ENCODE data around the gene POLR2B.

POLR2B gene

GRCh38 chr4:56995525-56995924 is 16.8 kb downstream of the POLR2B start:
- Histone ChIP-seq H3K36me3 (ENCODE audit: control insufficient read depth in 2 of 2, insufficient read depth in 1 of 2, low read length in 2 of 2) (peaks cover 27 to 89% of the 10 kb centered on the region in 2 experiments), H3K4me3 (ENCODE audit: low read depth, low read length) (no peak overlapping the region), H3K9me3 (ENCODE audit: control insufficient read depth, insufficient read depth, low read depth, low read length) (no peaks in the 10 kb centered on the region), H3K27ac (ENCODE audit: extremely low read depth, low read depth, low read length) (no peak overlapping the region), H3K4me1 (ENCODE audit: control insufficient read depth, insufficient read depth, low read length) (no peaks in the 10 kb centered on the region)
- ChIA-PET CTCF (no interaction called here), POLR2A (no interaction called here)
- no peak for TF ChIP-seq ZNF426 (tag by site-specific recombination; IDR thresholded peaks at IDR 0.05)
- TF ChIP-seq, protein P1, sequence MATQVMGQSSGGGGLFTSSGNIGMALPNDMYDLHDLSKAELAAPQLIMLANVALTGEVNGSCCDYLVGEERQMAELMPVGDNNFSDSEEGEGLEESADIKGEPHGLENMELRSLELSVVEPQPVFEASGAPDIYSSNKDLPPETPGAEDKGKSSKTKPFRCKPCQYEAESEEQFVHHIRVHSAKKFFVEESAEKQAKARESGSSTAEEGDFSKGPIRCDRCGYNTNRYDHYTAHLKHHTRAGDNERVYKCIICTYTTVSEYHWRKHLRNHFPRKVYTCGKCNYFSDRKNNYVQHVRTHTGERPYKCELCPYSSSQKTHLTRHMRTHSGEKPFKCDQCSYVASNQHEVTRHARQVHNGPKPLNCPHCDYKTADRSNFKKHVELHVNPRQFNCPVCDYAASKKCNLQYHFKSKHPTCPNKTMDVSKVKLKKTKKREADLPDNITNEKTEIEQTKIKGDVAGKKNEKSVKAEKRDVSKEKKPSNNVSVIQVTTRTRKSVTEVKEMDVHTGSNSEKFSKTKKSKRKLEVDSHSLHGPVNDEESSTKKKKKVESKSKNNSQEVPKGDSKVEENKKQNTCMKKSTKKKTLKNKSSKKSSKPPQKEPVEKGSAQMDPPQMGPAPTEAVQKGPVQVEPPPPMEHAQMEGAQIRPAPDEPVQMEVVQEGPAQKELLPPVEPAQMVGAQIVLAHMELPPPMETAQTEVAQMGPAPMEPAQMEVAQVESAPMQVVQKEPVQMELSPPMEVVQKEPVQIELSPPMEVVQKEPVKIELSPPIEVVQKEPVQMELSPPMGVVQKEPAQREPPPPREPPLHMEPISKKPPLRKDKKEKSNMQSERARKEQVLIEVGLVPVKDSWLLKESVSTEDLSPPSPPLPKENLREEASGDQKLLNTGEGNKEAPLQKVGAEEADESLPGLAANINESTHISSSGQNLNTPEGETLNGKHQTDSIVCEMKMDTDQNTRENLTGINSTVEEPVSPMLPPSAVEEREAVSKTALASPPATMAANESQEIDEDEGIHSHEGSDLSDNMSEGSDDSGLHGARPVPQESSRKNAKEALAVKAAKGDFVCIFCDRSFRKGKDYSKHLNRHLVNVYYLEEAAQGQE (tag by site-specific recombination; IDR thresholded peaks at IDR 0.05) = no peak
- TF ChIP-seq, protein P2, sequence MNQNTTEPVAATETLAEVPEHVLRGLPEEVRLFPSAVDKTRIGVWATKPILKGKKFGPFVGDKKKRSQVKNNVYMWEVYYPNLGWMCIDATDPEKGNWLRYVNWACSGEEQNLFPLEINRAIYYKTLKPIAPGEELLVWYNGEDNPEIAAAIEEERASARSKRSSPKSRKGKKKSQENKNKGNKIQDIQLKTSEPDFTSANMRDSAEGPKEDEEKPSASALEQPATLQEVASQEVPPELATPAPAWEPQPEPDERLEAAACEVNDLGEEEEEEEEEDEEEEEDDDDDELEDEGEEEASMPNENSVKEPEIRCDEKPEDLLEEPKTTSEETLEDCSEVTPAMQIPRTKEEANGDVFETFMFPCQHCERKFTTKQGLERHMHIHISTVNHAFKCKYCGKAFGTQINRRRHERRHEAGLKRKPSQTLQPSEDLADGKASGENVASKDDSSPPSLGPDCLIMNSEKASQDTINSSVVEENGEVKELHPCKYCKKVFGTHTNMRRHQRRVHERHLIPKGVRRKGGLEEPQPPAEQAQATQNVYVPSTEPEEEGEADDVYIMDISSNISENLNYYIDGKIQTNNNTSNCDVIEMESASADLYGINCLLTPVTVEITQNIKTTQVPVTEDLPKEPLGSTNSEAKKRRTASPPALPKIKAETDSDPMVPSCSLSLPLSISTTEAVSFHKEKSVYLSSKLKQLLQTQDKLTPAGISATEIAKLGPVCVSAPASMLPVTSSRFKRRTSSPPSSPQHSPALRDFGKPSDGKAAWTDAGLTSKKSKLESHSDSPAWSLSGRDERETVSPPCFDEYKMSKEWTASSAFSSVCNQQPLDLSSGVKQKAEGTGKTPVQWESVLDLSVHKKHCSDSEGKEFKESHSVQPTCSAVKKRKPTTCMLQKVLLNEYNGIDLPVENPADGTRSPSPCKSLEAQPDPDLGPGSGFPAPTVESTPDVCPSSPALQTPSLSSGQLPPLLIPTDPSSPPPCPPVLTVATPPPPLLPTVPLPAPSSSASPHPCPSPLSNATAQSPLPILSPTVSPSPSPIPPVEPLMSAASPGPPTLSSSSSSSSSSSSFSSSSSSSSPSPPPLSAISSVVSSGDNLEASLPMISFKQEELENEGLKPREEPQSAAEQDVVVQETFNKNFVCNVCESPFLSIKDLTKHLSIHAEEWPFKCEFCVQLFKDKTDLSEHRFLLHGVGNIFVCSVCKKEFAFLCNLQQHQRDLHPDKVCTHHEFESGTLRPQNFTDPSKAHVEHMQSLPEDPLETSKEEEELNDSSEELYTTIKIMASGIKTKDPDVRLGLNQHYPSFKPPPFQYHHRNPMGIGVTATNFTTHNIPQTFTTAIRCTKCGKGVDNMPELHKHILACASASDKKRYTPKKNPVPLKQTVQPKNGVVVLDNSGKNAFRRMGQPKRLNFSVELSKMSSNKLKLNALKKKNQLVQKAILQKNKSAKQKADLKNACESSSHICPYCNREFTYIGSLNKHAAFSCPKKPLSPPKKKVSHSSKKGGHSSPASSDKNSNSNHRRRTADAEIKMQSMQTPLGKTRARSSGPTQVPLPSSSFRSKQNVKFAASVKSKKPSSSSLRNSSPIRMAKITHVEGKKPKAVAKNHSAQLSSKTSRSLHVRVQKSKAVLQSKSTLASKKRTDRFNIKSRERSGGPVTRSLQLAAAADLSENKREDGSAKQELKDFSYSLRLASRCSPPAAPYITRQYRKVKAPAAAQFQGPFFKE (tag by site-specific recombination; IDR thresholded peaks at IDR 0.05; ENCODE audit: borderline replicate concordance) = no peak

DNA sequence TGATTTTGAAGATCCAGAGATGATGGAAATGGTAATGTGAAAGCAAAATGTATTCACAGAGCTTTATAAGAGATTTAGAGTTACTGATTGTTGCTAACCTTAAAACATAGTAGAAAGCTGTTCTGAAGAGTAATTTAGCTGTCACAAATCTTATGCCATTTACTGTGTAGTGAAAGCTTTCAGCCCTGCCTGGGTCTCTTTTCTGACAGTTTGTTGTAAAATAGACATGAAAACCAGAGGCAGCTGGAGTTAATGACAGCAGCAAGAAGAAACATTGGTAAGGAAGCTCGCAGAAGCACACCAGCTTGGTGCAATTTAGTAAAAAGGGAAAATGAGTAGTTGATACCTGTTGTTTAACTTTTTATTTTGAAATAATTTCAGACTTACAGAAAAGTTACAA is 21.1 kb downstream of the POLR2B start:
- H3K4me3 ChIP-seq (ENCODE audit: low read depth, low read length) = no peak overlapping the region
- CTCF ChIA-PET = no interaction called here
- TF ChIP-seq, protein P3, sequence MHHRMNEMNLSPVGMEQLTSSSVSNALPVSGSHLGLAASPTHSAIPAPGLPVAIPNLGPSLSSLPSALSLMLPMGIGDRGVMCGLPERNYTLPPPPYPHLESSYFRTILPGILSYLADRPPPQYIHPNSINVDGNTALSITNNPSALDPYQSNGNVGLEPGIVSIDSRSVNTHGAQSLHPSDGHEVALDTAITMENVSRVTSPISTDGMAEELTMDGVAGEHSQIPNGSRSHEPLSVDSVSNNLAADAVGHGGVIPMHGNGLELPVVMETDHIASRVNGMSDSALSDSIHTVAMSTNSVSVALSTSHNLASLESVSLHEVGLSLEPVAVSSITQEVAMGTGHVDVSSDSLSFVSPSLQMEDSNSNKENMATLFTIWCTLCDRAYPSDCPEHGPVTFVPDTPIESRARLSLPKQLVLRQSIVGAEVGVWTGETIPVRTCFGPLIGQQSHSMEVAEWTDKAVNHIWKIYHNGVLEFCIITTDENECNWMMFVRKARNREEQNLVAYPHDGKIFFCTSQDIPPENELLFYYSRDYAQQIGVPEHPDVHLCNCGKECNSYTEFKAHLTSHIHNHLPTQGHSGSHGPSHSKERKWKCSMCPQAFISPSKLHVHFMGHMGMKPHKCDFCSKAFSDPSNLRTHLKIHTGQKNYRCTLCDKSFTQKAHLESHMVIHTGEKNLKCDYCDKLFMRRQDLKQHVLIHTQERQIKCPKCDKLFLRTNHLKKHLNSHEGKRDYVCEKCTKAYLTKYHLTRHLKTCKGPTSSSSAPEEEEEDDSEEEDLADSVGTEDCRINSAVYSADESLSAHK (tag by site-specific recombination; IDR thresholded peaks at IDR 0.05) = no peak
- no peak for TF ChIP-seq ZSCAN5A (tag by site-specific recombination; IDR thresholded peaks at IDR 0.05)
- TF ChIP-seq ZNF354C (tag by site-specific recombination; IDR thresholded peaks at IDR 0.05; ENCODE audit: borderline replicate concordance, low read depth) = no peak
- no peaks in the 10 kb centered on the region for H3K4me1 ChIP-seq (ENCODE audit: control insufficient read depth, insufficient read depth, low read length)
- H3K36me3 ChIP-seq (ENCODE audit: control insufficient read depth in 2 of 2, insufficient read depth in 1 of 2, low read length in 2 of 2) = peaks cover 31 to 88% of the 10 kb centered on the region in 2 experiments
- POLR2A ChIA-PET = no interaction called here
- no peaks in the 10 kb centered on the region for H3K9me3 ChIP-seq (ENCODE audit: control insufficient read depth, insufficient read depth, low read depth, low read length)
- H3K27ac ChIP-seq (ENCODE audit: extremely low read depth, low read depth, low read length) = no peak overlapping the region
